ENCODE results near the gene CD300LF. TPM values are rescaled to one million over a fixed set of nuclear protein-coding genes. Genes with fewer than 3 reads are reported as not detected.

CD300LF gene
- total and polyA plus RNA-seq, 3 experiments from 2014 or later: not detected

DNA sequence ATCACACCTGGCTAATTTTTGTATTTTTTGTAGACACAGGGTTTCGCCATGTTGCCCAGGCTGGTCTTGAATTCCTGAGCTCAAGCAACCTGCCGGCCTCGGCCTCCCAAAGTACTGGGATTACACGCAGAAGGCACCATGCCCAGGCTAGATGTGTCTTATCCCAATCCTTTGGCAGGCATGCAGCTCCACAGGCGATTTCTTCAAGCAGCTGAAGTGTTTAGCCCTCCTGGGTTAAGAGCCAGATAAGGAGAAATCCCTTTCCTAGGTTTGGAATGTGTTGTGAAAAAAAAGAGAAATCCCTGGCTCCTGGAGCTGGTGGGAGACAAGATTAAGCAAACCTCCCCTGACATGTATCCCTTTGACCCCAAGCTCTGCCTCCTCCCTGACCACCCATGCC is 33.7 kb upstream of the CD300LF start:
- Mint-ChIP-seq H3K4me1 (peaks cover 58 to 71% (median 65%) of the 10 kb centered on the region in 3 donors), H3K4me3 (peak overlapping the region; percentile 69 to 98 (median 77)), H3K36me3 (peaks cover 9 to 33% (median 9%) of the 10 kb centered on the region in 3 donors), H3K27ac (peak overlapping the region; percentile 62 to 89 (median 86)), H3K9me3 (peaks cover 0 to 2% (median 0%) of the 10 kb centered on the region in 5 donors), H3K27me3 (no peaks in the 10 kb centered on the region)
- no peaks in the 10 kb centered on the region for H3K9me3 ChIP-seq (ENCODE audit: low read length)
- CTCF ChIA-PET: interaction anchor here (1.3 to 4.7 kb wide), 9 partner anchors 10 to 116 kb away, joined by 3 to 99 read pairs (median 21); partner anchors contain the start of genes NAT9 and RAB37
- no peaks in the 10 kb centered on the region for H3K36me3 ChIP-seq (ENCODE audit: insufficient read depth, low read length)
- H3K27ac ChIP-seq (ENCODE audit: low read depth, low read length): peak overlapping the region; percentile 27
- POLR2A ChIA-PET: interaction anchor here (0.9 to 4.7 kb wide), 6 partner anchors 8 to 127 kb away, joined by 4 to 25 read pairs (median 10); partner anchors contain the start of genes FDXR and RAB37
- no peak overlapping the region for H3K4me3 ChIP-seq (ENCODE audit: low read length)
- DNase-seq: peak in 1 of 5 donors; percentile 18
- no peaks in the 10 kb centered on the region for H3K27me3 ChIP-seq (ENCODE audit: insufficient read depth, low read length, poor library complexity, severe bottlenecking)
- peaks cover 72% of the 10 kb centered on the region for H3K4me1 ChIP-seq (ENCODE audit: insufficient read depth, low read length)

DNA sequence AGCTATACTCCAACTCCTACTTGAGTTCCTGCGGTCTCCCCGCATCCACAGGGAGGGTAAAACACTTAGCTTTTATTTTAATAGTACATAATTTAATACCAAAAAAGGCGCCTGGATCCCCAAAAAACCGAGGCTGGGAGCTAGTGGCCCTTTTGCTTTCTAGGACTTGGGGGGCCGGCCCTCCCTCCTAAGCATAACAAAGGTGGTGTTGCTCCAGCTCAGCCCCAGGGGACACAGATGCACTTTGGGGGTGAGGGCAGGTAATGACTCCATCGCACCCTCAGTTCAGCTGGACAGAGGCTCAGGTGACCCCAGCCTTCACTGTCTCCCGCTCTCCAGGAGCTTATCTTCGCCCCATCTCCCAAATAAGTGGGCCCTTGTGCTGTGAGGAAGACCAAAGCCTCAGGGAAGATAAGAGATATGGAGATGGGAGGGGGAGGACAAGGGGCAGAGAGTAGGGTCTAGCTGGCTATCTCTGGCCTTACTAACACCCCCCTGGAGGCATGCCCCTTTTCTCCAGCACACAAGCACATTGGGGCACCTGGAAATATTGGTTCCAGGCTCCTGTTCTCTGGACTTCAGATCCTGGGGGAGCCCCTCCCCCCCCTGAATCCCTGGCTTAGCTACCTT is 32.9 kb upstream of the CD300LF start:
- H3K27ac ChIP-seq (ENCODE audit: low read depth, low read length): no peak overlapping the region
- peak in 1 of 5 donors; percentile 34 for DNase-seq
- peaks cover 72% of the 10 kb centered on the region for H3K4me1 ChIP-seq (ENCODE audit: insufficient read depth, low read length)
- no peaks in the 10 kb centered on the region for H3K36me3 ChIP-seq (ENCODE audit: insufficient read depth, low read length)
- H3K27me3 Mint-ChIP-seq: no peaks in the 10 kb centered on the region
- peaks cover 0 to 2% (median 0%) of the 10 kb centered on the region in 5 donors for H3K9me3 Mint-ChIP-seq
- H3K36me3 Mint-ChIP-seq: peaks cover 5 to 25% (median 9%) of the 10 kb centered on the region in 3 donors
- H3K27ac Mint-ChIP-seq: peak overlapping the region in 3 of 8 donors; percentile 47 to 89 (median 79)
- CTCF ChIA-PET: interaction anchor here (0.7 to 4.7 kb wide), 18 partner anchors 9 to 120 kb away, joined by 3 to 99 read pairs (median 7); partner anchors contain the start of genes NAT9 and RAB37
- no peaks in the 10 kb centered on the region for H3K27me3 ChIP-seq (ENCODE audit: insufficient read depth, low read length, poor library complexity, severe bottlenecking)
- H3K4me3 Mint-ChIP-seq: peak overlapping the region in 2 of 7 donors; percentile 9 to 30
- no peak overlapping the region for H3K4me3 ChIP-seq (ENCODE audit: low read length)
- POLR2A ChIA-PET: interaction anchor here (0.6 to 4.7 kb wide), 6 partner anchors 9 to 123 kb away, joined by 3 to 25 read pairs (median 4); partner anchors contain the start of gene RAB37
- H3K4me1 Mint-ChIP-seq: peaks cover 59 to 71% (median 65%) of the 10 kb centered on the region in 3 donors
- no peaks in the 10 kb centered on the region for H3K9me3 ChIP-seq (ENCODE audit: low read length)

DNA sequence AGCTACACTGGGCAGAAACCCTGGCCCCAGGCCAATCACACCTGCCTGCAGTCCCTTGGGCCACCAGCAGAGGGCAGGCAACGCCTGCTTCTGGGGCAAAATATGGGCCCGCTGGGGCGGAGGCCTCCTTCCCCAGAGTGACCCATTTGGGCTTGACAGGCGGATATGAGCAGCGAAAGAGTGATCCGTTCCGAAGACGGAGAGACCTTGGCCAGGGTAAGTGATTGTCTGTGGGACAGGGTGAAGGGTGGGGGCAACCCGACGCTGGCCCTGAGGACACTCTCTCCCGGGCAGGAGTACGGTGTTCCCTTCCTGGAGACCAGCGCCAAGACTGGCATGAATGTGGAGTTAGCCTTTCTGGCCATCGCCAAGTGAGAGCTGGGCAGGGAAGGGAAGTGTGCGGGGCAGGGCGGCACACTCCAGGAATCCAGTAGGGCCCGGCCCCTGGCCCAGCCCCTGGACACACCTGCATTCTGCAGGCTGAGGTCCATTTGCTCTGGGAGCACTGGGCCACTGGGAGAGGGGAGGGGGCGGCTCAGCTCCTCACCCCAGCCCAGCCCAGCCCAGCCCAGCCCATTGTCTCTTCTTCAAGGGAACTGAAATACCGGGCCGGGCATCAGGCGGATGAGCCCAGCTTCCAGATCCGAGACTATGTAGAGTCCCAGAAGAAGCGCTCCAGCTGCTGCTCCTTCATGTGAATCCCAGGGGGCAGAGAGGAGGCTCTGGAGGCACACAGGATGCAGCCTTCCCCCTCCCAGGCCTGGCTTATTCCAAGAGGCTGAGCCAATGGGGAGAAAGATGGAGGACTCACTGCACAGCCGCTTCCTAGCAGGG is 32.2 kb upstream of the CD300LF start:
- peak overlapping the region; percentile 73 to 95 (median 86) for H3K27ac Mint-ChIP-seq
- H3K27me3 ChIP-seq (ENCODE audit: insufficient read depth, low read length, poor library complexity, severe bottlenecking): no peaks in the 10 kb centered on the region
- no peak overlapping the region for H3K27ac ChIP-seq (ENCODE audit: low read depth, low read length)
- peak overlapping the region; percentile 48 to 87 (median 75) for H3K4me3 Mint-ChIP-seq
- peaks cover 79% of the 10 kb centered on the region for H3K4me1 ChIP-seq (ENCODE audit: insufficient read depth, low read length)
- H3K36me3 Mint-ChIP-seq: peaks cover 5 to 20% (median 5%) of the 10 kb centered on the region in 3 donors
- peaks cover 0 to 2% (median 0%) of the 10 kb centered on the region in 5 donors for H3K9me3 Mint-ChIP-seq
- ChIA-PET CTCF (interaction anchor here (0.7 to 4.7 kb wide), 20 partner anchors 8 to 125 kb away, joined by 3 to 99 read pairs (median 7); partner anchors contain the start of genes NAT9 and RAB37), POLR2A (interaction anchor here (0.6 to 4.7 kb wide), 6 partner anchors 8 to 75 kb away, joined by 3 to 25 read pairs (median 4); partner anchors contain the start of gene RAB37)
- no peak overlapping the region for H3K4me3 ChIP-seq (ENCODE audit: low read length)
- peak; percentile 74 to 88 (median 78) for DNase-seq
- no peaks in the 10 kb centered on the region for H3K27me3 Mint-ChIP-seq
- no peaks in the 10 kb centered on the region for H3K36me3 ChIP-seq (ENCODE audit: insufficient read depth, low read length)
- H3K9me3 ChIP-seq (ENCODE audit: low read length): no peaks in the 10 kb centered on the region
- H3K4me1 Mint-ChIP-seq: peaks cover 65 to 74% (median 72%) of the 10 kb centered on the region in 3 donors

DNA sequence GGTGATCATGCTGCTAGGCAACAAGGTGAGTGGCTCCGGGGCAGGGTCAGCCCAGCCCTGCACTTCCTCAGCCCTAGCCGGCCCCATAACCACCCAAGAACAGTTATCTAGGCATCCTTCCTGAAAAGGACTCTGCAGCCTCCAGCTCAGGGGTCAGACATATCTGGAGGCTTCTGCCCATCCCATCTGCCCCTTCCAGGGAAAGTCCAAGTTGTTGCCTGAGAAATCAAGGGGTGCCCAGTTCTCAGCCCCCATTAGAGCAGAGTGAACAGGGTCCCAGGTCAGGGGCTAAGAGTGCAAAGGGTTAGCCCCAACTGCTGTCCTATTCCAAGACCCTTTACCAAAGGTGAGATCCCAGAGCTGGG is 31.6 kb upstream of the CD300LF start:
- Mint-ChIP-seq H3K4me1 (peaks cover 71 to 79% (median 75%) of the 10 kb centered on the region in 3 donors), H3K4me3 (peak overlapping the region; percentile 48 to 87 (median 75)), H3K36me3 (peaks cover 0 to 14% (median 2%) of the 10 kb centered on the region in 3 donors), H3K27ac (peak overlapping the region; percentile 73 to 95 (median 88)), H3K27me3 (no peaks in the 10 kb centered on the region), H3K9me3 (peaks cover 0 to 2% (median 0%) of the 10 kb centered on the region in 5 donors)
- H3K36me3 ChIP-seq (ENCODE audit: insufficient read depth, low read length): no peaks in the 10 kb centered on the region
- no peak overlapping the region for H3K27ac ChIP-seq (ENCODE audit: low read depth, low read length)
- no peak for DNase-seq
- POLR2A ChIA-PET: interaction anchor here (0.7 to 4.7 kb wide), 3 partner anchors 15 to 47 kb away, joined by 3 to 25 read pairs (median 4); a partner anchor contains a TSS
- CTCF ChIA-PET: interaction anchor here (0.9 to 4.7 kb wide), 16 partner anchors 8 to 126 kb away, joined by 3 to 99 read pairs (median 8); partner anchors contain the start of genes NAT9 and RAB37
- no peaks in the 10 kb centered on the region for H3K9me3 ChIP-seq (ENCODE audit: low read length)
- H3K4me1 ChIP-seq (ENCODE audit: insufficient read depth, low read length): peaks cover 85% of the 10 kb centered on the region
- peak overlapping the region; percentile 11 for H3K4me3 ChIP-seq (ENCODE audit: low read length)
- no peaks in the 10 kb centered on the region for H3K27me3 ChIP-seq (ENCODE audit: insufficient read depth, low read length, poor library complexity, severe bottlenecking)

DNA sequence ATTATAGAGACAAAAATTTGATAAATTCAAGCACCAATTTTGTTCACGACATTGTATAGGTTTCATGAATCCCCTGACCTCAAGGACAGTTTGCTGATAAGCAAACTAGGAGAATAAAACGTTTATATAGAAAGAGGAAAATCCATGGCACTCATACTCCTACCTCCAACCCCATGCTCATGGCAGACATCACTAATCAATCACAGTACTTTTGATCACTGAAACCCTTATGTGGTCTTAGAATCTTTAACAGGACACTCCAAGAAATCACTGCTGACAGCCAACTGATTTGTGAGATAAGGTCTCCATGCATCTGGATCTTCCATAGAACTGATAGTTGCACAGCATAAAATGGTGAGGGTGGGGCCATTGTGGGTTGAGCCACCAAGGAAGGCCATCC is 31.0 kb upstream of the CD300LF start:
- H3K4me1 ChIP-seq (ENCODE audit: insufficient read depth, low read length): peaks cover 91% of the 10 kb centered on the region
- H3K4me3 ChIP-seq (ENCODE audit: low read length): no peak overlapping the region
- Mint-ChIP-seq H3K4me3 (peak overlapping the region; percentile 32 to 82 (median 67)), H3K36me3 (peaks cover 0 to 12% (median 3%) of the 10 kb centered on the region in 3 donors), H3K27ac (peak overlapping the region; percentile 26 to 95 (median 84)), H3K9me3 (peaks cover 0 to 2% (median 0%) of the 10 kb centered on the region in 5 donors), H3K27me3 (no peaks in the 10 kb centered on the region), H3K4me1 (peaks cover 77 to 84% (median 81%) of the 10 kb centered on the region in 3 donors)
- H3K36me3 ChIP-seq (ENCODE audit: insufficient read depth, low read length): no peaks in the 10 kb centered on the region
- H3K9me3 ChIP-seq (ENCODE audit: low read length): no peaks in the 10 kb centered on the region
- CTCF ChIA-PET: interaction anchor here (0.9 to 4.7 kb wide), 14 partner anchors 7 to 126 kb away, joined by 3 to 99 read pairs (median 12); partner anchors contain the start of genes NAT9 and RAB37
- POLR2A ChIA-PET: interaction anchor here (4.7 kb wide), 1 partner anchor 15 kb away, joined by 25 read pairs; no protein-coding TSS in a partner anchor
- no peak overlapping the region for H3K27ac ChIP-seq (ENCODE audit: low read depth, low read length)
- H3K27me3 ChIP-seq (ENCODE audit: insufficient read depth, low read length, poor library complexity, severe bottlenecking): no peaks in the 10 kb centered on the region
- no peak for DNase-seq

DNA sequence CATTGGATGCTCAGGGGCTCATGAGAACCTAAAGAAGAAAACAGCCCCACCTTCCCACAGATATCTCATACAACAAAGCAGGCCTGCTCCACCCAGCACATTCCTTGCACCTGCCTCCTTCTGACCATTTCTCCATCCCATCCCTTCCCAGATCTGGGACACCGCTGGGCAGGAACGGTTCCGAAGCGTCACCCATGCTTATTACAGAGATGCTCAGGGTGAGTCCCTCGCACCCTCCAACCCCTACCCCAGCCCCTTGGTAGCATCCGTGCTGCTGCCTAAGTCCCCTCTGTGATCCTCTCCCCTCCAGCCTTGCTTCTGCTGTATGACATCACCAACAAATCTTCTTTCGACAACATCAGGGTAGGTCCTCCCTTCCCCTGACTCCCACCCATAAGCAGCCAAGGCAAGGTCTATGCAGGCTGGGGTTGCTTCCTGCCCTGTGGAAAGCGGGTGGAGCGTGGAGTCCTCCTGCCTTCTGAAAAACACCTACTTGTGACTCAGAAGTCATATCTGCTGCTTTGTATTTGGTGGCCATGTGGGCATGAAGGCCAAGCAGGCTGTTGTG is 30.3 kb upstream of the CD300LF start:
- Histone ChIP-seq H3K27ac (ENCODE audit: low read depth, low read length) (no peak overlapping the region), H3K4me1 (ENCODE audit: insufficient read depth, low read length) (peaks cover 98% of the 10 kb centered on the region), H3K36me3 (ENCODE audit: insufficient read depth, low read length) (no peaks in the 10 kb centered on the region), H3K27me3 (ENCODE audit: insufficient read depth, low read length, poor library complexity, severe bottlenecking) (no peaks in the 10 kb centered on the region), H3K4me3 (ENCODE audit: low read length) (peak overlapping the region; percentile 20), H3K9me3 (ENCODE audit: low read length) (no peaks in the 10 kb centered on the region)
- Mint-ChIP-seq H3K36me3 (peaks cover 0 to 9% (median 3%) of the 10 kb centered on the region in 3 donors), H3K27ac (peak overlapping the region; percentile 73 to 96 (median 92)), H3K27me3 (no peaks in the 10 kb centered on the region), H3K4me3 (peak overlapping the region; percentile 71 to 93 (median 82)), H3K9me3 (peaks cover 0 to 2% (median 0%) of the 10 kb centered on the region in 5 donors), H3K4me1 (peaks cover 84 to 91% (median 88%) of the 10 kb centered on the region in 3 donors)
- peak in 1 of 5 donors; percentile 43 for DNase-seq
- CTCF ChIA-PET: interaction anchor here (0.9 to 9.1 kb wide), 7 partner anchors 12 to 86 kb away, joined by 3 to 203 read pairs (median 8); no protein-coding TSS in a partner anchor
- POLR2A ChIA-PET: interaction anchor here (0.6 to 1.9 kb wide), 7 partner anchors 8 to 130 kb away, joined by 4 to 8 read pairs (median 7); partner anchors contain the start of gene FDXR

DNA sequence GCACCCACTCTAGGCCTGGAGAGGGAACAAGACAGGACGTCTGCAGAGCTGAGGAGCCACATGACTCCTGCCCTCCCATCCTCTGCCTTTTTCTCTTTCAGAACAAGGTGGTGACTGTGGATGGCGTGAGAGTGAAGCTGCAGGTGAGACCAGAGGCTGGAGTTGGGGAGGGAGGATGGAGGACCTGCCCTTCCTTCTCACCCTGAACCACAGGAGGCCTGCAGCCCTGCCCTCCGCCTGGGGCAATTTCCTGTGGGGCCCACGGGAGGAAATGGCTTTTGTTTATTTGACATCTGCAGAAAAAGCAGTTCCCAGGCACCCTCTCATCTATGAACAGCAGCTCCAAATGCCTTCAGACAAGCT is 29.4 kb upstream of the CD300LF start:
- peaks cover 95% of the 10 kb centered on the region for H3K4me1 ChIP-seq (ENCODE audit: insufficient read depth, low read length)
- H3K4me3 ChIP-seq (ENCODE audit: low read length): peak overlapping the region; percentile 31
- H3K27ac Mint-ChIP-seq: peak overlapping the region; percentile 73 to 96 (median 92)
- H3K9me3 Mint-ChIP-seq: peaks cover 0 to 2% (median 0%) of the 10 kb centered on the region in 5 donors
- ChIA-PET POLR2A (interaction anchor here (0.6 to 1.9 kb wide), 9 partner anchors 9 to 131 kb away, joined by 3 to 8 read pairs (median 6); partner anchors contain the start of gene FDXR), CTCF (interaction anchor here (0.8 to 9.1 kb wide), 11 partner anchors 13 to 124 kb away, joined by 3 to 203 read pairs (median 5); no protein-coding TSS in a partner anchor)
- no peaks in the 10 kb centered on the region for H3K9me3 ChIP-seq (ENCODE audit: low read length)
- H3K27me3 Mint-ChIP-seq: no peaks in the 10 kb centered on the region
- H3K4me1 Mint-ChIP-seq: peaks cover 84 to 90% (median 84%) of the 10 kb centered on the region in 3 donors
- peak overlapping the region; percentile 71 to 93 (median 82) for H3K4me3 Mint-ChIP-seq
- H3K27ac ChIP-seq (ENCODE audit: low read depth, low read length): no peak overlapping the region
- no peaks in the 10 kb centered on the region for H3K27me3 ChIP-seq (ENCODE audit: insufficient read depth, low read length, poor library complexity, severe bottlenecking)
- no peaks in the 10 kb centered on the region for H3K36me3 ChIP-seq (ENCODE audit: insufficient read depth, low read length)
- H3K36me3 Mint-ChIP-seq: peaks cover 0 to 9% (median 3%) of the 10 kb centered on the region in 3 donors
- peak; percentile 33 to 70 (median 48) for DNase-seq

Data from CD8-positive, alpha-beta memory T cell (primary cell).